SIG-M5 treated with dmso at 0.1 percent for 504 hours (cell line): Measurements from ENCODE around the gene EVA1B.

Source experiments
- DNase-seq: peaks from one replicate; lab custom pipeline; 2025; ENCODE audit not compliant: unreplicated experiment; lab: John Stamatoyannopoulos, UW

The EVA1B gene

GRCh38 chr1:36346741-36347370 is 23.4 kb upstream of the EVA1B start:
- no peak for DNase-seq

GRCh38 chr1:36345353-36345752 is 21.9 kb upstream of the EVA1B start:
- DNase-seq: no peak

GRCh38 chr1:36344395-36344680 is 20.9 kb upstream of the EVA1B start:
- DNase-seq: no peak

- DNase-seq: no peak
These were observed 20.4 kb upstream of the EVA1B start for GRCh38 chr1:36343651-36344394.

- DNase-seq: no peak
These were observed 19.2 kb upstream of the EVA1B start for GRCh38 chr1:36342426-36343185.

- no peak for DNase-seq
These were observed 18.3 kb upstream of the EVA1B start for GRCh38 chr1:36341626-36342320.

- DNase-seq: no peak
These were observed 16.2 kb upstream of the EVA1B start for GRCh38 chr1:36339615-36340014.

GRCh38 chr1:36339215-36339614 is 15.8 kb upstream of the EVA1B start:
- no peak for DNase-seq

GRCh38 chr1:36337830-36338229 is 14.4 kb upstream of the EVA1B start:
- DNase-seq: no peak

- no peak for DNase-seq
These were observed 7.5 kb upstream of the EVA1B start for GRCh38 chr1:36330940-36331339.

GRCh38 chr1:36329817-36330216 is 6.4 kb upstream of the EVA1B start:
- DNase-seq: no peak

GRCh38 chr1:36328713-36329112 is 5.3 kb upstream of the EVA1B start:
- DNase-seq: no peak

- no peak for DNase-seq
These were observed 4.6 kb upstream of the EVA1B start for GRCh38 chr1:36328088-36328480.

GRCh38 chr1:36327421-36328087 is 4.1 kb upstream of the EVA1B start:
- no peak for DNase-seq

GRCh38 chr1:36326499-36326898 is 3.1 kb upstream of the EVA1B start:
- DNase-seq: no peak

GRCh38 chr1:36324353-36324703 is 883 bp upstream of the EVA1B start:
- DNase-seq: no peak

GRCh38 chr1:36322786-36323635 is 434 bp downstream of the EVA1B start:
- DNase-seq: no peak

GRCh38 chr1:36322041-36322785 is 1.2 kb downstream of the EVA1B start:
- no peak for DNase-seq

- no peak for DNase-seq
These were observed 2.1 kb downstream of the EVA1B start for GRCh38 chr1:36321119-36321951.
